Prostate gland (tissue), 2 donors: ENCODE results near the gene RAB14.

Experiments
- CTCF ChIP-seq, 4 experiments: fragments of 200-600 bp in 2 of 4; fragments of 450-650 bp in 2 of 4; sonication (generic) in 2 of 4; IDR thresholded peaks; 1 replicate in 3 of 4; 2 replicates in 1 of 4; pipeline ENCODE4 v1.5.1; 2016 to 2019; ENCODE audit warnings: antibody characterized with exemption in 4 of 4, mild to moderate bottlenecking in 2 of 4, moderate library complexity in 2 of 4
- POLR2A ChIP-seq: fragments of 450-650 bp; IDR thresholded peaks from one replicate; pipeline ENCODE4 v1.6.1; 2016; ENCODE audit warnings: antibody characterized with exemption, mild to moderate bottlenecking
- POLR2AphosphoS5 ChIP-seq: sonication (generic); formaldehyde crosslinking; IDR thresholded peaks from one replicate; pipeline ENCODE4 v1.6.1; 2017; ENCODE audit warnings: antibody characterized with exemption

GRCh38 chr9:121160025-121160424, 41.6 kb downstream of the RAB14 start:
- no peak for TF ChIP-seq CTCF (IDR thresholded peaks at IDR 0.05)
- TF ChIP-seq POLR2A, result no peak
- no peak for TF ChIP-seq POLR2AphosphoS5
